ENCODE data around the gene ANKRD63.

Gene ANKRD63

GRCh38 chr15:40295297-40295696 is 12.4 kb upstream of the ANKRD63 start:
- no peak for DNase-seq

- DNase-seq = no peak
These were observed 11.3 kb upstream of the ANKRD63 start for GRCh38 chr15:40293905-40294895.

- DNase-seq = no peak
These were observed 10.1 kb upstream of the ANKRD63 start for GRCh38 chr15:40293006-40293405.

DNA sequence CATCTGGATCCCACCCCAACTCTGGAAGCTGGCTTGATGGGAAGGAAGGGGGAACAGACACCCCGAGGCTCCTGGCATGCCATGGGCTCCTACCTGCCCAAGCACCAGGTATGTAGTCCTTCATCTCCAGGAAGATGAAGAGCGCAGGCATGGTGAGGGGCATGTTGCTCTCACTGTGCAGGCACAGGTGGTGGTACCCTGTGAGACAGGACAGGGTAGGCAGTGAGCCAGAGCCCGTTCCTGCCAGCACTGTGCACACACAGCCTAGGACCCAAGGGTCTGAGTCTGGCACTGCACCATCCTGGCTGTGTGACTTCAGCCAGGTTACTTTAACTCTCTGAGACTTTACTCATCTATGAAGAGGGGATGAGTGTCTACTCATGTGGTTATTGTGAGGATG is 9.4 kb upstream of the ANKRD63 start:
- DNase-seq = no peak

DNA sequence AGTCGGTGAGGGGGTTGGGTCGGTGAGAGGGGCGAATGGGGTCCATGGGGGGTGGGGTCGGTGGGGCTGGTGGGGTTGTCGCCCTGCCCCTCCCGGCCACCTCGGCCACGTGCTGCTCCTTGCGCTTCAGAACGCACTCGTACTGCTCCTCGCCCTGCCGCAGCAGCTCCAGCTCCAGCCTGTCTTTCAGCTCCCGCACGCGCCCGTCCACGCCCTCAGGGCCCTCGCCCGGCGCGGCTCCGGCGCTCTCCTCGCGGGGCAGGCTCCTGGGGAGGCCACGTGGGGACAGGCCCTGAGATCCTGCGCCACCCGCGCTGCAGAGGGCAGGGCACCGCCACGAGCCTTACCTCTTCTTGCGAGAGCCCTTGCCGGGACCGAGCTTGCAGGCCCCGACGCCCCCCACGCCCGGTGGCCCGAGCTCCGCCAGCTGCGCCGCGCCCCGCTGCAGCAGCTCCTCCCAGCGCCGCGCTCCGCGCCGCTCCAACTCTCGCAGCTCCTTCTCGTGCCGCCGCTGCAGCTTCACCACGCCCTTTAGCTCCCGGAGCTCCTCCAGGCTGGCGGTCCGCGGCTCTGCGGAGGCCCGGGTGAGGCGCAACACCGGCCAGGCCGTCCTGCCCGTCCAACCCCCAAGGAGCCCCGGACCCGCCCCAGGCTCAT is 8.2 kb upstream of the ANKRD63 start:
- no peak for DNase-seq

GRCh38 chr15:40290545-40290917 is 7.7 kb upstream of the ANKRD63 start:
- no peak for DNase-seq

DNA sequence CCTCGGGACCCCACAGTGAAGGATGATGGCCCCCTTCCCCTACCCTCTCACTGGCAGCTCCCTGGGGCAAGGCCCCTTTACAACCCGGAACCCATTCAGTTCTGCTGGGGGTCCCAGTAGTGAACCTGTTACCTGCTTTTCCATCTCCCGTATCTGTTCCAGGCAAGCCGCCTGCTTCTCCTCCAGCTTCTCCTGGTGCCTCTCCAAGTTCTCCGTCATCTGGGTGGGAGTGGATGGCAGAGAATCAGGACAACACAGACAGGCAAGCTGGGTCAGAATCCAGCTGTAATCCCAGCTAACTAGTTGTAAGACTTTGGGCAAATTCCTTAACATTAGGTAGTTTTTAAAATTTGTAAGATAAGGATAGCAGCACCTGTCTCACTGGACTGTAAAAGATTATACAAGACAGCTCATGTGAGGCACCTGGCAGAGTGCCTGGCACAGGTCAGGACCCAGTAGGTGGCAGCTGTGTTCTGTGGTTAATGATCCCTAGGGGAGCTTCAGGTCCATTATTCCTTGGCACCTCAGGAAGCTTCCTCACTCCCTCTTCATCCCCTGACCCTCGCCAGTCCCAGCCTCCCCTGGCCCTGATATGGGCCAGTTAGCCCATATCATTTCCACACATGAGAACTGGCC is 6.4 kb upstream of the ANKRD63 start:
- DNase-seq = no peak

DNA sequence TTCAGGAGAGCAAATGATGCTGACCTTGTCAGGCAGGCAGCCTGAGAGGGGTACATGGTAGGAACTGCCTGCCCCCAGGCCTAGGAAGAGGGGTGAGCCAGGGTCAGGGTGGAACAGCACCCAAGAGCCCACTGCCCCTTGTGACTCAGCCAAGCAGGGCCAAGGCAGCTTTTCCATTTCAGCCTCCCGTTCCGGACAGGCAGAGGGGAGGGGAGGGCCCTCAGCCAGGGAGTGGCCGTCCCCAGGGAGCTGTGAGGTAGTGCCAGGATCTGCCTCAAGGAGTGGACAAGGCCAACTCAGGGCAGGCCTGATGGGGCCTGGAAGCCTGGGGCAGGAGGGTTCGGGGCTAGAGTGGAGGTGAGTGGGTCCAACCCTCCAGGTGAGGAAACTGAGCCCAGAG is 5.1 kb upstream of the ANKRD63 start:
- no peak for DNase-seq

GRCh38 chr15:40287505-40287904 is 4.6 kb upstream of the ANKRD63 start:
- no peak for DNase-seq

DNA sequence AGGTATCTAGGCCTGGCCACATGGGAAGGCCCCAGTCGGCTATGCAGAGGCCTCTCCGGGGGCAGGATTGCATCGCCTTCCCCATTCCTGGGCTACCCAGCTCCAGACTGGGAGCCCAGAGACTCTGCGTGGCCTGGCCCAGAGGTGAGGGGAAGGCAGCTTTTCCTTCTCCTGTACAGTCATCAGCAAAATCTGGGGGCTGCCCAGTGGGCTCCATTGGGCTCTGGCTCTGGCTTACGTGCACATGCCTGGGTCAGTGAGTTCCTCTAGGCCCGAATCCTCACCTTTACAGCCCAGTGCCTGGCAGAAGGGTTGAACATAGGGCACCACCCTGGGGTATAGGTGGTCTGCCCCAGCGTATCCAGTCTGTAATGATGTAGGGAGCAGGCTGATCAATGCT is 3.9 kb upstream of the ANKRD63 start:
- no peak for DNase-seq

GRCh38 chr15:40286061-40286532 is 3.2 kb upstream of the ANKRD63 start:
- DNase-seq = no peak

DNA sequence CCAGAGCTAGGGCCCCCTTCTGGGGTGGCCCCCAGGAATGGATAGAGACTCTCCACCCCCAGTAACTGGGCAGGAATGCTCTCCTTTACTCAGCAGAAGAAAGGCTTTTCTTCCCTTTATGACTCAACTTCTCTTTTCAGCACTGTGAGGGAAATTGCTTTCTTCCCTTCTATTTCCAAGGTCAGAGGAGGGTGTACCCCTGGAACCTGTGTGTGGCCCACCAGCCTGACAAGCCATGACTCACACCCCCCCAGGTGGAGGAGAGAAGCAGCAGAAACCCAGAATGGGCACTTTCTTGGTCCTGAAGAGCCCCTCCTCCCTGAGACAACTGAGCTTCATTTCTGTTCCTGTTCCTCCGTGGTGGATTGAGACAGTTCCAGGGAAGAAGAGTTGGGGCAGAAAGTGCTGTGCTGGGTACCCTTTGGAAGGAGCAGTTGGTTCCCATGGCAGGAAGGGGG is 2.7 kb upstream of the ANKRD63 start:
- DNase-seq = no peak

- no peak for DNase-seq
These were observed 2.3 kb upstream of the ANKRD63 start for GRCh38 chr15:40285151-40285550.

DNA sequence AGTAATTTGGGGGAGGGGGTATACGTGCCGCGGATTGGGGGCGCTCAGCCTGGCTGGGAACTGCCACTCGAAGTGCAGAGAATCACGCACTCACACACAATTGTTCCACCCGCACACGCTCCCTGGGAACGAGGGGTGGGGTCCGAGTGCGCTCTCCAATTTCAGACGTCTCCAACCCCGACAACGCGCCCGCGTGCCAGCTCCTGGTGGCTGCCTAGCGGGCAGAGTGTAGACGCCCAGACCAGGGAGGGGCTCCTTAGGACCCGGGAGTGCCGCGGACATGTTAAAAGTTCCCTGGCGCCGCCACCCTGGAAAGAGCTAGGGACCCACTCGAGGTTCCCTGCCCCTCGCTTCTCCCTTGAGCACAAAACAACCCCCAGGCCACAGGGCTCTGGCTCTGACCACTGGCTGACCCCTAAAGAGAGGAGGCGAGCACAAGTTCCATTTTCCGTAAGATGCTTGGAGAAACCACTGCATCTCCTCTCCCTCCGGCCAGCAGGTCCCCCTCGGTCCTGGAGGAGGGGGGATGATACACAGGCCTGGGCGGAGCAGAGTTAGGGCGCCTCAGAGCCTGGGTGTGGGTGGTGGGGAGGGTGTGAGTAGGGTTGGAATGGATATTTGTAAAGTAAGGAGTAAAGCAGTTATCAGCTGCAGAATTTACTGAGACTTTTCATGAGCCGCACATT is 894 bp upstream of the ANKRD63 start:
- no peak for DNase-seq

- DNase-seq = no peak
These were observed 556 bp downstream of the ANKRD63 start for GRCh38 chr15:40282147-40282868.

DNA sequence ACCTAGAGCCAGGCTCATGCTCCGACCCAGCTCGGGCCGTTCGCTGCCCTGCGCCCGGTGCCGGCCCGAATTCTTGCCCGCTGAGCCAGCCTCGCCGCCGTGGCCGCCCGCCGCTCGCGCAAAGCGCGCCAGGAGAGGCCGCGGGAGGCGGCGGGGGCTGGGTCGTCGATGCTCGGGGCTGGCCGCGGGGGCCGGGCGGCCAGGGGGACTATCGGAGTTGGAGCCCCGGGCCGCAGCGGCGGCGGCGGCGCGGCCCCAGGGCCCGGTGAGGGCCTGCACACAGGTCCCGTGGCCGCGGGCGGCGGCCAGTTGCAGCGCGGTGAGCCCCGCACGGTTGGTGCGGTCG is 1.1 kb downstream of the ANKRD63 start:
- no peak for DNase-seq

- DNase-seq = no peak
These were observed 1.6 kb downstream of the ANKRD63 start for GRCh38 chr15:40281057-40281800.

- DNase-seq = no peak
These were observed 2.4 kb downstream of the ANKRD63 start for GRCh38 chr15:40280260-40281056.

GRCh38 chr15:40279437-40280141 is 3.3 kb downstream of the ANKRD63 start:
- DNase-seq = no peak

- no peak for DNase-seq
These were observed 4.8 kb downstream of the ANKRD63 start for GRCh38 chr15:40278026-40278425.
